HK-2 (cell line): ENCODE results near the gene EGFL7.

Source experiments
- DNase-seq: peaks from one replicate; pipeline ENCODE4 v3.0.0-alpha.2; 2018; ENCODE audit not compliant: unreplicated experiment

Gene EGFL7

DNA sequence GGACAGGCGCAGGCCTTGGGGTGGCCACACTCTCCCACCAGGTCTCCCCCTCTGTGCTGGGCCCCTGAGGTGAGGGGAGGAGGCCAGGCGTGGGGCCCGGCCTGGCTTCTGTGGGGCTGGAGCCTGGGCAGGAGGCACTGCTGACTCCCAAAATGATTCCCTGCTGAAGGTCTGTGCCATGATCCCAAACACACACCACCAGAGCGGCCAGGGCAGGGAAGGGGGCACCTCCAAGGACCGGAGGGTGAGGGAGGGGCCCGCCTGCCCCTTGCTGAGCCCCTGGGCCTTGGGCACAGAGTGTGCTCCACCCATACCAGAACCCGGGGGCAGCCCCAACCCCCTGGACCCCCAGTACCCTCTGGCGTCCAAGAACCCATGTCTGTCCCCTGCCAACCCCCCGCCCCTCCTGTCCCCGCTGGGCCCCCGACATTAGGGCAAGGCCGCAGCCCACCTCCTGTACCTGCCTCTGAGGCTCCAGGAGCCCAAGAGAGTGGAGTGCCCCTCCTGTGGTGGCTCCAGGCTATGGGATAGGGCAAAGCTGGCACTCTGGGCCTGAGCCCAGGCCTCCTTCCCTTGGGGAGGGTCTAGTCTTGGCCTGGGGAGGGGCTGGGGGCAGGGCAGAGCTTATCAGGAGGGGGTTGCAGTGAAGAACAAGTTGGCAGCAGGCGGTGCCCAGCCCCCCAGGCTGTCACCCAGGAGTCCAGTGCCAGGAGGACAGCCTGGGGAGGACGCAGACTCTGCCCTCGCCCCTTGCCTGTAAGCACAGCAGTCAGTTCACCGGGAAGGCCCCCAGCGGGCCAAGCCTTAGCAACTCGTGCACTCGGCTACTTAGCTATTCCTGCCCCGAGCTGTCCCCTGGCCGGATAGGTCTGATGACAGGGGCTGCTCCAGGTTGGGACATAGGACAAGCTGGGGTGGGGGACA, 2.6 kb upstream of the EGFL7 start:
- no peak for DNase-seq

DNA sequence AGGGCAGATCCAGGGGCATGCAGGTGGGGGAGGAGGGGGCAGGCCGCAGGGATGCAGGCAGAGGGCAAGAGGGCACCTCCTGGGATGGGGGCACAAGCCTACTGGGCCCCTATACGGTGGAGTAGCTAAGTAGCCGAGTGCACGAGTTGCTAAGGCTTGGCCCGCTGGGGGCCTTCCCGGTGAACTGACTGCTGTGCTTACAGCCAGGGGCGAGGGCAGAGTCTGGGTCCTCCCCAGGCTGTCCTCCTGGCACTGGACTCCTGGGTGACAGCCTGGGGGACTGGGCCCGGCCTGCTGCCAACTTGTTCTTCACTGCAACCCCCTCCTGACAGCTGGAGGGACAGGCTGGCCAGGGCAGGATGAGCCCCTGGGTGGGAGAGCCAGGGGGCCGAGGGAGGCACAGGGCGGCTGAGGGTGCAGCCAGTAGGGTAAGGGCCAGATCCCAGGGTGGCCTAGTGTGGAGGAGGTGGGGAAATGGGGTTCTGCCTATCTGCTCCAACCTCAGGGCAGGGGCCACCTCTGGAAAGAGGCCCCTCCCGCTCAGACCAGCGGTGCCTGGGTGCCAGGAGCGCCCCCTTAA, 1.7 kb upstream of the EGFL7 start:
- DNase-seq = no peak

DNA sequence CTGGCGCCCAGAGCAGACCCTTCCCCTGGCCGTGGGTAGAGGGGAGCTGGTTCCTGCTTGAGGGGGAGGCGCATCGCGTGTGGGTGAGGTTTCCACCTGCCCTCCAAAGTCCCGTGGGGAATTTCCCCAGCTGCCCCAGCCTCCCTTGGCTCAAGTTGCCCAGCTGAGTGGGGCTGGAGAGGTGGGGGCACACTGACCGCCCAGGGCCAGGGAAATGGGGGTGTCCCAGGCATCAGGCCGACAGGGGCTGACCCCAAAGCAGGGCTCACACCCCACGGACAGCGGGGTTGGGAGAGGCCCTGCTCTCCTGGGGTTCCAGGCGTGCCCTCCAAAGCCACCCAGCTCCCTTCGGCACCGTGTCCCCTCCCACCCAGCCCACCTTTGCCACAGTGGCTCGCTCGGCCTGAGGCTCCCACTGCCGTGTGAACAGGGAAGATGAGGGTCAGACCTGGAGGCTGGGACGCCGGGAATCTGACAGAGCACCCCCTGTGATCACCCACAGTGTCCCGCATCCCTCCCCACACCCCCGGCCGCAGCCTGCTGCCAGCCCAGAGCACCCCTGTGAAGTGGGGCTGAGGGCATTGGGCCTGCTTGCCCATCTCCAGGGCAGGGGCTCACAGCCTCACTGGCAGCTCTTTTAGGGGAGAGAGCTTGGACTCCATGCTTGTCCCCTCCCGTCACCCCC, 933 bp upstream of the EGFL7 start:
- no peak for DNase-seq

DNA sequence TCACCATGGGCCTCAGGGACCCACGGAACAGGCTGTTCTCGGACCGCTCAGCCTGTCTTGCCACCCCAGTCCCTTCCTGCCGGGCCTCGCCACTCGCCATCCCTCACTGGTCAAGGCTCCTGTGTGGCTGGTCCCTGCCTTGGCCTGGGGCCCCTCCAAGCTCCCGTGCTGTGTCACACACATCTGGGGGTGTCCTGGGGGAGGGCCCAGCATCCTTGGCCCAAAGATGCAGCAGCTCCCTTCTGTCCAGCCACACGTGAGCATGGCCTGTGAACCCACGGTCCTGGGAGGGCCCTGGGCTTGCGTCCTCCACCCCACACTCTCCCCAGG, 425 bp upstream of the EGFL7 start:
- no peak for DNase-seq

- no peak for DNase-seq
Observed at GRCh38 chr9:136664000-136664915, 1.5 kb downstream of the EGFL7 start.

- peak; percentile 47 for DNase-seq
Observed at GRCh38 chr9:136665111-136665703, 2.5 kb downstream of the EGFL7 start.

DNA sequence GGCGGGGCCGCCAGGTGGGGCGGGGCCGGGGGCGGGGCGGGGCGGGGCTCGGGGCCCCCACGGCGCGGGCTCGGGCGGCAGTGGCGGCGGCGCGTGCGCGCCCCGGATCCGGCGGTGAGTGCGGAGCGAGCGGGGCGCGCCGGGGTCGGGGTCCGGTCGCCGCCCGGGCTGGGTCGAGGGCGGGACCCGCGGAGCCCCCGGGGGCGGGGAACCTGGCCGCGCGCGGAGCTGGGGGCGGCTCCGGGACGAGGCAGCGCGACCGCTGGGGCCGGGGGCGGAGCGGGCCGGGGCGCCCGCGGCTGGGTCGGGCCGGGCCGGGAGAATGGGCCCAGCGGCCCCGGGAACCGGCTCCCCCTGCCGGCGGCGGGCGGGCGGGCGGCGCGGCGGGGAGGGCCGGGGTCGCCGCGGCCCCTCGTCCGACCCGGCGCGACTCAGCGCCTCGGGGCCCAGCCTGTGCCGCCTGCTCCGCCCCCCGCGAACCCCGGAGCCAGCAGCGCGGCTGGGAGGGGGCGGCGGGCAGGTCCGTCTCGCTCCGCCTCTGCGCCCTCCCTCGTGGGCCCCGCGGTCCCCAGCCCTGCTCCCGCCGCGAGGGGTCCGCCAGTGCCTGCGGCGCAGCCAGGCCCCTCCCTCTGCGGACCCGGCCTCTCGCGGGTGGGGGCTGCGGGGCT, 3.1 kb downstream of the EGFL7 start:
- DNase-seq = peak; percentile 44

DNA sequence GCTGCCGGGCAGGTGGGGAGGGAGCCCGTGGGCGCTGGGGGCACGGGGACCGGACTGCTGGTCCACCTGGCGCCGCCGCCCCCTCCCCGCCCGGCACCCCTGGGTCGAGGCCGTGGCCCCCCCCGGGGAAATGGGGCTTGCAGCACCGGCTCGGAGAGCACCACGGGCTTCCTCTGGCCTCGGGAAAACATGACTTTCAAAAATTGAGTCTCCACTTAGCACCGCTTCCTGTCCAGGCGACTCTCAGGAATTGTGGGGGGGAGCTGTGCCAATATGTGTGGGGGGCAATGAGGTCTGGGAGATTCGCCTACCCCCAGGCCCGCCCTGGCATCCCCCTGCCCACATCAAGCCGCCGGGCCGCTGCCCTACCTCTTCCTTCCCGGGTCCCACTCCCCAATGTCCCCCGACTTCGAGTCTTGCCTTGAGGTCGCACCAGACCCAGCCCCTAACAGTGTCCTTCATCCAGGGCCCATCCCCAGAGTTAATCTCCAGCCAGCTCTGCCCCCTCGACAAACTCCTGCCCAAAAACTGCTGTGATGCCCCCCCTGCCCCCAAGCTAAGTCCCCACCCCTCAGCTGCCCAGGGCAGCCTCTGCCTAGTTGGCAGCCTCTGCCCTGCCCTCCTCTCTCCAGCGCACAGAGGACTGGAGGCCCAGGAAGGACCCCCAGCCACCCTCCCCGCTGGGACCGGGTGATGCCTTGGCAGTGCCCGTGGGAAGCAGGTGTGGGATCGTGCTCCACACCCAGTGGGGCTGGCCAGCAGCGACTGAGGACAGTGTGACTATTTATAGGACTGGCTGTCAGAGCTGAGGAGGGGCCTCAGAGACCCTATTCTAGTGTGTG, 3.9 kb downstream of the EGFL7 start:
- no peak for DNase-seq

GRCh38 chr9:136667214-136667939, 4.7 kb downstream of the EGFL7 start:
- DNase-seq = no peak

DNA sequence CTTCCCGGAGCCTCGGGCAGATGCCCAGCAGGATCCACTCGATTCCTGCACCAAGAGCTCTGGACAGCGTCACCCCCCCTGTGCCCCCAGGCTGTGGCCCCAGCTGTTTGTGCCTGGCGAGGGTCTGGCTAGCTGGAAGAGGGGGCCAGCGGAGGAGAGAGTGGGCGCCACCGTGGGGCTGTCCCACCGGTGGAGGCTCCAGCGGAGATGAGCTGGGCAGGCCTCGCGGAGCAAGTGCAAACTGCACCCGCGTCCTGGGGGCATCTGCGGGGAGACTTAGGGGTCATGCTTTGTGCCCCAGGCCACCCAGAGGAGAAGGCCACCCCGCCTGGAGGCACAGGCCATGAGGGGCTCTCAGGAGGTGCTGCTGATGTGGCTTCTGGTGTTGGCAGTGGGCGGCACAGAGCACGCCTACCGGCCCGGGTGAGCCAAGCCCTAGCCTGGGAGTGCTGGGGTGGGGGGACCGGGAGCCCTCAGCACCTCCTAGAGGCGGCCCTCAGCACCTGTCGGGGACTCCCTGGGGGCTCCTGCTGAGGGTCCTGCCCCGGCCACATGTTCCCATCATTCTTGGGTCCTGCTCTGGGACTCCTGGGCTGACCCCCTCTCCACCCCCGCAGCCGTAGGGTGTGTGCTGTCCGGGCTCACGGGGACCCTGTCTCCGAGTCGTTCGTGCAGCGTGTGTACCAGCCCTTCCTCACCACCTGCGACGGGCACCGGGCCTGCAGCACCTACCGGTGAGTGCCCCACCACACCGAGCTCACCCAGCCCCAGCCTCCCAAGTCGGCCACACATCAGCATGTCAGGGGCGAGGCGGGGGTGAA, 5.4 kb downstream of the EGFL7 start:
- DNase-seq = no peak

GRCh38 chr9:136668983-136669790, 6.5 kb downstream of the EGFL7 start:
- DNase-seq = no peak

DNA sequence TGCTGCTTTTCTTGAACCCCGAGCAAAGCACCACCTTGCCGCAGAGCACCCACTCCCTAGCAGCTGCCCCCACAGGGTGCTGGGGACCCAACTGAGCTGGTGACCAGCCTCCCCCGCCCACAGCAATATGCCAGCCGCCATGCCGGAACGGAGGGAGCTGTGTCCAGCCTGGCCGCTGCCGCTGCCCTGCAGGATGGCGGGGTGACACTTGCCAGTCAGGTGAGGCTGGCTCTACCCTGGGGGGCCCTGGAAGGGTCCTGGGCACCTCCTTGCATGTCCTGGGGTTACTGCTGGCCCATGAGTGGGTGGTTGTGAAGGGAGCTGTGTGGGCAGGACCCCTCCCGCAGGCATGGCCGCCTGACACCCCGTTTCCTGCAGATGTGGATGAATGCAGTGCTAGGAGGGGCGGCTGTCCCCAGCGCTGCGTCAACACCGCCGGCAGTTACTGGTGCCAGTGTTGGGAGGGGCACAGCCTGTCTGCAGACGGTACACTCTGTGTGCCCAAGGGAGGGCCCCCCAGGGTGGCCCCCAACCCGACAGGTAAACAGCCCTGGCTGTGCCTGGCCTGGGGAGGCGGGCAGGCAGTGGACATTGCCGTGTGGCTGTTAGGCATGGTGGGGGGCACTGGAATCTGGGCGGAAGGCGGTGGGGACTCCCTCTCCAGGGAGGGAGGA, 7.2 kb downstream of the EGFL7 start:
- no peak for DNase-seq

DNA sequence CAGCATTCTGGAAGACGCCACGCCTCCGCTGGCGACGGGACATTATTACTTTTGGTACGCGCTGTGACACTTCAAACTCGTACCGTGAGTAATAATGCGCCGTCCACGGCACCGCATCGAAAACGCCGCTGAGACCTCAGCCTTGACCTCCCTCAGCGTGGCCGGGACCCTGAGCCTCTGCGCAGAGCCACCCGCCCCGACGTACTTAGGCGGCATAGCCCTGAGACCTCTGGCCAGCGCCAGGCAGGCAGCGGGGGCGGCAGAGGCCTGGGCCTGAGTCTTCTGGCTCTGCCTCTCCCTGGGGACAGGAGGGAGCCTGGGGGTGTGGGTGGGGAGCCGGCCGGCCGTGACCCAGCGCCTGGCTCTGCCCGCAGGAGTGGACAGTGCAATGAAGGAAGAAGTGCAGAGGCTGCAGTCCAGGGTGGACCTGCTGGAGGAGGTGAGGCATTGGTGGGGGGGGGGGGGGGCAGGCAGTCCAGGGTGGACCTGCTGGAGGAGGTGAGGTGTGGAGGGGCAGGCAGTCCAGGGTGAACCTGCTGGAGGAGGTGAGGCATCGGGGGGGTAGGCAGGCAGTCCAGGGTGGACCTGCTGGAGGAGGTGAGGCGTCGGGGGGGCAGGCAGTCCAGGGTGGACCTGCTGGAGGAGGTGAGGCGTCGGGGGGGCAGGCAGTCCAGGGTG, 8.0 kb downstream of the EGFL7 start:
- no peak for DNase-seq

DNA sequence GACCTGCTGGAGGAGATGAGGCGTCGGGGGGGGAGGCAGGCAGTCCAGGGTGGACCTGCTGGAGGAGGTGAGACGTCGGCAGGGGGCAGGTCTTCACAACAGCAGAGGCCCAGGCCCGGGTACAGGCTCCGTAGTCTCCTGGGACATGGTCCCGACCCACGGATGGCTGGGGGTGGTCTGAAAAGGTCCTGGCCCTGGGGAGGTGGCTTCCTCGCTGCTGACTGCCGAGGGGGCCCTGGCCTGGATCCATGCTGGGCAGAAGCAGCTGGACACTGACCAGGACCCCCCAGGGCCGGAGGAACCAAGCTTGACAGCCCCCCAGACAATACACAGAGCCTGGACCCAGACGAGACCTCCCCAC, 8.5 kb downstream of the EGFL7 start:
- DNase-seq = no peak

DNA sequence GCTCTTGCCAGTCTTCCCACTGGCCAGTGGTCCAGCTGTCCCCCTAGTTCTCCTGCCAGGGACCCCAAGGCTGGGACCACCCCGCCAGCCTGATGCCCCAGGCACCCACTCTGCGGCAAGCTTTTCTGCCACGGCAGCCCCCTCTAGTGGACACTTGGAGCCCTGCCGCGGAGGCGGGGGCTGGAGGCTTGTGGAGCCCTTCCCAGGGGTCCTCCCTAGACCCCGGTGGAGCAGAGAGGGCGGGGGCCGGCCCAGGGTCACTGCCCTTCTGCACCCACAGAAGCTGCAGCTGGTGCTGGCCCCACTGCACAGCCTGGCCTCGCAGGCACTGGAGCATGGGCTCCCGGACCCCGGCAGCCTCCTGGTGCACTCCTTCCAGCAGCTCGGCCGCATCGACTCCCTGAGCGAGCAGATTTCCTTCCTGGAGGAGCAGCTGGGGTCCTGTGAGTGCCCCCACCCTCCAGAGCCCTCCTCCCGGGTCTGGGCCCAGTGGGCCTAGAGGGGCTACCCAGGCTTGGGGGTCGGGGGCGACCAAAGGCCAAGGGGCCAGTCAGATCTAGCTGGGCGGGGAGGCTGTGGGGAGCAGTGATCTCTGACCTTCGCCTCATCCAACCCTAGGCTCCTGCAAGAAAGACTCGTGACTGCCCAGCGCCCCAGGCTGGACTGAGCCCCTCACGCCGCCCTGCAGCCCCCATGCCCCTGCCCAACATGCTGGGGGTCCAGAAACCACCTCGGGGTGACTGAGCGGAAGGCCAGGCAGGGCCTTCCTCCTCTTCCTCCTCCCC, 9.1 kb downstream of the EGFL7 start:
- no peak for DNase-seq
